Stimulated activated CD8-positive, alpha-beta memory T cell treated with anti-CD3 and anti-CD28 coated beads, Interleukin-15, amount 100 ng/mL, for 48 hours (primary cell): ENCODE measurements around the gene PPP1R14B.
A peak's percentile ranks its signal among the peaks of the same experiment; 100 is the strongest.
"Not testable (repeated sequence)": the region's sequence is repeated elsewhere in the genome, so short reads cannot be mapped to it uniquely, and the experiment has no call there.

Experiments
- DNase-seq, 2 donors: peaks; one replicate each; pipeline ENCODE4 v3.0.0-alpha.2; 2020; ENCODE audit warnings: low read depth in 2 of 2

PPP1R14B gene

GRCh38 chr11:64260147-64260708 lies 13.5 kb upstream of the PPP1R14B start:
- DNase-seq = no peak

GRCh38 chr11:64259533-64260067 lies 12.9 kb upstream of the PPP1R14B start:
- DNase-seq = no peak

GRCh38 chr11:64258946-64259532 lies 12.3 kb upstream of the PPP1R14B start:
- no peak for DNase-seq

- no peak for DNase-seq
Observed at GRCh38 chr11:64258356-64258755, 11.6 kb upstream of the PPP1R14B start.

- DNase-seq = no peak
Observed at GRCh38 chr11:64256300-64256699, 9.6 kb upstream of the PPP1R14B start.

GRCh38 chr11:64255135-64256128 lies 8.7 kb upstream of the PPP1R14B start:
- DNase-seq = no peak

GRCh38 chr11:64254326-64254725 lies 7.6 kb upstream of the PPP1R14B start:
- DNase-seq = no peak

GRCh38 chr11:64253481-64253880 lies 6.7 kb upstream of the PPP1R14B start:
- DNase-seq = no peak

GRCh38 chr11:64253043-64253442 lies 6.3 kb upstream of the PPP1R14B start:
- no peak for DNase-seq

GRCh38 chr11:64252003-64252872 lies 5.5 kb upstream of the PPP1R14B start:
- DNase-seq = no peak

GRCh38 chr11:64251753-64252002 lies 4.9 kb upstream of the PPP1R14B start:
- DNase-seq = no peak

- DNase-seq = peak in 1 of 2 donors; percentile 39
Observed at GRCh38 chr11:64251016-64251752, 4.4 kb upstream of the PPP1R14B start, which contains the start of gene PLCB3. Gene PLCB3 (plus strand): TSS chr11:64251530. CDS start chr11:64251650, 120 bp downstream.

GRCh38 chr11:64250415-64251015 lies 3.8 kb upstream of the PPP1R14B start:
- no peak for DNase-seq

- no peak for DNase-seq
Observed at GRCh38 chr11:64249563-64250414, 3.0 kb upstream of the PPP1R14B start.

- no peak for DNase-seq
Observed at GRCh38 chr11:64249038-64249437, 2.3 kb upstream of the PPP1R14B start.

- DNase-seq = no peak
Observed at GRCh38 chr11:64248578-64248977, 1.8 kb upstream of the PPP1R14B start.

- DNase-seq = no peak
Observed at GRCh38 chr11:64247729-64248531, 1.2 kb upstream of the PPP1R14B start.

- not testable (repeated sequence) for DNase-seq
Observed at GRCh38 chr11:64246621-64246870, 197 bp downstream of the PPP1R14B start.
